Keratinocyte (primary cell): ENCODE data around the gene TMEM181. TPM values are rescaled to one million over a fixed set of nuclear protein-coding genes. Genes with fewer than 3 reads are reported as not detected.
A peak's percentile ranks its signal among the peaks of the same experiment; 100 is the strongest.

Source experiments
- DNase-seq: peaks from one replicate; pipeline ENCODE4 v3.0.0-alpha.2; 2011; ENCODE audit warnings: low read depth, missing footprints, low spot score
- FAIRE-seq: peaks from 2 replicates; lab custom pipeline; 2011; peaks lifted over from hg19 to GRCh38; lab: Jason Lieb, UNC
- H2AFZ ChIP-seq: 2 replicates; pipeline ENCODE4 v1.6.0; 2012; ENCODE audit warnings: low read length, control low read depth, inconsistent platforms; ENCODE audit not compliant: control insufficient read depth
- H3K27ac ChIP-seq: 2 replicates; pipeline ENCODE4 v1.5.1; 2011; ENCODE audit warnings: low read length; ENCODE audit not compliant: control insufficient read depth, insufficient read depth
- H3K27me3 ChIP-seq: 3 replicates; pipeline ENCODE4 v1.6.0; 2011; ENCODE audit warnings: low read length; ENCODE audit not compliant: control insufficient read depth, insufficient read depth; ENCODE audit errors: extremely low read depth
- H3K36me3 ChIP-seq, 2 experiments: 2 replicates in 1 of 2; 3 replicates in 1 of 2; pipeline ENCODE4 v1.5.1; 2011; ENCODE audit warnings: low read length in 2 of 2, mild to moderate bottlenecking in 1 of 2; ENCODE audit not compliant: control insufficient read depth in 2 of 2, insufficient read depth in 2 of 2; ENCODE audit errors: extremely low read depth in 1 of 2
- H3K4me1 ChIP-seq: 3 replicates; pipeline ENCODE4 v1.5.1; 2011; ENCODE audit warnings: low read length; ENCODE audit not compliant: control insufficient read depth, insufficient read depth; ENCODE audit errors: extremely low read depth
- H3K4me2 ChIP-seq: 3 replicates; pipeline ENCODE4 v1.6.0; 2011; ENCODE audit warnings: low read depth, low read length; ENCODE audit not compliant: control insufficient read depth, insufficient read depth; ENCODE audit errors: extremely low read depth
- H3K4me3 ChIP-seq, 3 experiments: fragments of 200-600 bp in 1 of 3; sonication (generic) in 1 of 3; 2 replicates in 2 of 3; 3 replicates in 1 of 3; pipeline ENCODE4 v1.5.1; 2011 to 2016; ENCODE audit warnings: low read length in 3 of 3, mild to moderate bottlenecking in 3 of 3, control low read depth in 2 of 3, inconsistent platforms in 1 of 3, low read depth in 1 of 3, mixed read lengths in 1 of 3, mixed run types in 1 of 3, moderate library complexity in 1 of 3; ENCODE audit not compliant: control insufficient read depth in 2 of 3, insufficient read depth in 2 of 3; ENCODE audit errors: extremely low read depth in 1 of 3
- H3K79me2 ChIP-seq: 2 replicates; pipeline ENCODE4 v1.6.0; 2012; ENCODE audit warnings: low read length; ENCODE audit not compliant: control insufficient read depth, insufficient read depth
- H3K9ac ChIP-seq: 3 replicates; pipeline ENCODE4 v1.6.0; 2011; ENCODE audit warnings: low read length; ENCODE audit not compliant: control insufficient read depth, insufficient read depth; ENCODE audit errors: extremely low read depth
- H3K9me1 ChIP-seq: 3 replicates; pipeline ENCODE4 v1.6.0; 2011; ENCODE audit warnings: low read length; ENCODE audit not compliant: control insufficient read depth, insufficient read depth; ENCODE audit errors: extremely low read depth
- H3K9me3 ChIP-seq: 2 replicates; pipeline ENCODE4 v1.5.1; 2012; ENCODE audit warnings: low read depth, low read length; ENCODE audit not compliant: control insufficient read depth
- H4K20me1 ChIP-seq: 3 replicates; pipeline ENCODE4 v1.6.0; 2011; ENCODE audit warnings: low read length; ENCODE audit not compliant: control insufficient read depth, insufficient read depth; ENCODE audit errors: extremely low read depth
- CTCF ChIP-seq, 3 experiments: IDR thresholded peaks in 1 of 3; conservative IDR thresholded peaks in 1 of 3; optimal IDR thresholded peaks in 1 of 3; 2 replicates in 2 of 3; 3 replicates in 1 of 3; pipeline versions ENCODE3 to v1.5.1; 2011; ENCODE audit warnings: low read length in 3 of 3, mild to moderate bottlenecking in 3 of 3, moderate library complexity in 2 of 3, control low read depth in 1 of 3, inconsistent platforms in 1 of 3; ENCODE audit not compliant: insufficient read depth in 2 of 3; ENCODE audit errors: extremely low read depth in 1 of 3
- EZH2 ChIP-seq: IDR thresholded peaks from one replicate; pipeline ENCODE4 v1.6.1; 2012; ENCODE audit warnings: inconsistent platforms, mild to moderate bottlenecking, low read length, moderate library complexity
- dilution Hi-C: fragments of 300-500 bp; cut with MboI; formaldehyde crosslinking; loops from one replicate; pipeline ENCODE4 v1.7.0; 2020; ENCODE audit warnings: low sequenced_read_pairs; ENCODE audit not compliant: extremely low pct_ligation_motif_present
- polyA plus RNA-seq, 5 experiments: library from polyadenylated mRNA; depleted of rRNA in 3 of 5; stranded (reverse) in 3 of 5; stranded (forward) in 1 of 5; unstranded in 1 of 5; fragments of >200 nt; gene quantifications; 1 replicate in 1 of 5; 2 replicates in 3 of 5; 3 replicates in 1 of 5; pipeline versions ENCODE4 v1.2.1 to v1.2.3, GENCODE V29; 2011 to 2012; ENCODE audit warnings: missing spikeins in 2 of 5, low read depth in 1 of 5, low replicate concordance in 1 of 5

TMEM181 gene
- polyA plus RNA-seq, 1 donor (not counting 4 experiments of a cell fraction or from before 2014, with no cell fraction given) = 31.9 TPM

GRCh38 chr6:158570681-158570962, 10.7 kb downstream of the TMEM181 start:
- FAIRE-seq (no peak), DNase-seq (no peak)
- dilution Hi-C loops = no loop called here
- Histone ChIP-seq H3K4me3 (no peak overlapping the region), H2AFZ (no peak overlapping the region), H3K9me1 (peaks cover 2% of the 10 kb centered on the region), H3K4me1 (peaks cover 29% of the 10 kb centered on the region), H3K9me3 (no peaks in the 10 kb centered on the region), H3K27ac (no peak overlapping the region), H3K9ac (no peak overlapping the region), H3K4me2 (no peak overlapping the region), H3K36me3 (peaks cover 13% of the 10 kb centered on the region in 2 experiments), H3K79me2 (peaks cover 87% of the 10 kb centered on the region), H3K27me3 (no peaks in the 10 kb centered on the region), H4K20me1 (no peaks in the 10 kb centered on the region)
- no peak for TF ChIP-seq EZH2
- no peak for TF ChIP-seq CTCF (optimal IDR thresholded peaks at IDR 0.05 in 1 of 3, IDR thresholded peaks at IDR 0.05 in 1 of 3, conservative IDR thresholded peaks at IDR 0.05 in 1 of 3; ENCODE audit: extremely low read depth in 1 of 3, insufficient read depth in 2 of 3, low read length in 3 of 3)

DNA sequence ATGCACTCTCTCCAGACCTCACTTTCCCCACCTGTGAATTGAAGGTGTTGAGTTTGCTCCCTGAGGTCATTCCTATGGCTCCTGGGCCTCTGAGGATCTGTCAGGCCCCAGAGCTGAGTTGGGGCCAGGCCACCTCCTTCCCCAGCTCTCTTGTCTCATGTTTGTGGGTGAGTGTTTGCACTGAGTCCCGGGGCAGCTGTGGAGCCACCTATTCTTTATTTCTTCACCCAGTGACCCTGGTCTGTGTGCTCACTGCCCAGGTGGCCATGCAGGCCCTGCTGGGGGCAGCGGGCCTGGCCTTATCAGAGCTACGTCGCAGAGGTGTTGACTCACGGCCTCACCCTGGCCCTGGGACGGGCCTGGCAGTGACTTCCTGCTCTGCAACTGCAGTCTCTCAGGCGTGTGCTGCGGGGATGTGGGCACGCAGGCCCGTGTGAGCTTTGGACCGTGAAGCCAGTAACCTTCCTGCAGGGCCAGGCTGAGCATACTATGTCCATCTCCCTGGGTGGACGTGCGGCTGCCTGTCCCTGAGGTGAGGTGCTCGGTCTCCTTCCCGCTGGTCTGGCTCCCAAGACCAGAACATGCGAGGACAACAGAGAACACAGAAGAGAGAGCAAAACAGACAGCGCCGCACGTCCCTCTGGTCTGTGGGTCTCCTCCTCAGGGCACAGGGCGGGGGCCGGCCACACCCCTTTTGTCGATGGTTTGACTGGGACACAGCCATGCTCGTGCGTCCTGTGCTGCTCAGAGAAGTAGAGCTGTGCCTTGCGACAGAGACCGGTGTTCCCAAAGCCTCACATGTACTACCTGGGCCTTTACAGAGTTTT, 12.1 kb downstream of the TMEM181 start:
- no peak overlapping the region for H2AFZ ChIP-seq
- H3K79me2 ChIP-seq = peaks cover 83% of the 10 kb centered on the region
- H3K9me3 ChIP-seq = no peaks in the 10 kb centered on the region
- DNase-seq (no peak), FAIRE-seq (peak; percentile 23)
- H3K27ac ChIP-seq = peak overlapping the region; percentile 36
- H3K9ac ChIP-seq = peak overlapping the region; percentile 28
- peaks cover 15 to 18% of the 10 kb centered on the region in 2 experiments for H3K36me3 ChIP-seq
- peaks cover 2% of the 10 kb centered on the region for H3K9me1 ChIP-seq
- no peaks in the 10 kb centered on the region for H3K27me3 ChIP-seq
- peak overlapping the region; percentile 25 for H3K4me2 ChIP-seq
- H3K4me3 ChIP-seq = no peak overlapping the region
- peaks cover 29% of the 10 kb centered on the region for H3K4me1 ChIP-seq
- no peak for TF ChIP-seq EZH2
- TF ChIP-seq CTCF (optimal IDR thresholded peaks at IDR 0.05 in 1 of 3, IDR thresholded peaks at IDR 0.05 in 1 of 3, conservative IDR thresholded peaks at IDR 0.05 in 1 of 3; ENCODE audit: extremely low read depth in 1 of 3, insufficient read depth in 2 of 3, low read length in 3 of 3) = no peak
- H4K20me1 ChIP-seq = no peaks in the 10 kb centered on the region
- dilution Hi-C loops = no loop called here
